Measurements from ENCODE around the gene RNF223. TPM values are rescaled to one million over a fixed set of nuclear protein-coding genes. Genes with fewer than 3 reads are reported as not detected.

Gene RNF223
- not detected for total RNA-seq
- not detected for total RNA-seq (2013)
- total RNA-seq: 0 to 0.17 (median 0) reads per million in 29 experiments

DNA sequence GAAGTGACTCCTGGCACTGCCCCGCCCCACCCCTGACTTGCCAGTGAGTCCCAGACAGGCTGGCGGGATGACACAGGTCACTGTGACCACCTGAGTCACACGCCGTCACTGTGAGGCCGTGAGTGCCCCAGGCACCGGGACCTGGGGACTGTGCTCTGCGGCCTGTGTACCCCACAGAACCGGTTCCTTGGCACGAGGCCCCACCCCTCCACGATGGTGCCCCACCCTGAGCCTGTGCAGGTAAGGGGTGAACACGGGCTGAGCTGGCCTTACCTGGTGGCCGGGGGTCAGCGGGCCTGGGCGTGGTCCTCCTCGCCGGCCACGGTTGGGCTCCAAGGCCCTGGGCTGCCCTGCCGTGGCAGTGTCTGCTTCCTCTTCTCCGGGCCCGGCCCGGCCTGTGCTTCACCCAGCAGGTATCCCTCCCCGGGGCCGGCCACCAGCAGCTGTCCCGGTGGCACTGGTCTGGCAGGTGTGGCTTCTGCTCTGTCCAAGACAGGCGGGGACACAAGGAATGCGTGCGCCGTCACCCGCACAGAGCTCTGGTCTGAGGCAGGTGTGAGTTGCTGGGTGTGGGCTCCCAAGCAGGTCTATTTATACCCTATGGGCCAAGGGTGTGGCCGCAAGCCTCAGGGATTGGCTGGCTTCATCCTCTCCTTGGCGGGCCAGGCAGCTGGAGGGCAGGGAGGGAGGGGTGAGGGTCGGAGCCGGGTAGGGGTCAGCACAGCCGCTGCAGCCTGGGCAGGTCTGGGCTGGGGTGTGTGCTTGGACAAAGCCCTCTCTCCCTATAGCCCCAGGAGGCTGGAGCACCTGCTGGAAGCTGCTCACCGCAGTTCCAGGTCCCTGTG, at the start of gene RNF223:
Gene RNF223, minus strand, starts transcription at position 564 of the 845 bp plus-strand sequence. CDS start 1,740 bp downstream, outside the sequence.
- H3K4me1 Mint-ChIP-seq: peaks cover 0 to 4% (median 0%) of the 10 kb centered on the region in 3 donors
- 80% methylated on average over 27 of the region's 35 CpGs for WGBS (ENCODE audit: insufficient coverage)
- peak within 1 kb of the TSS in 1 of 3 donors; percentile 13 for H3K4me3 Mint-ChIP-seq
- H3K9me3 ChIP-seq: no peaks in the 10 kb centered on the region
- H3K27ac ChIP-seq (ENCODE audit: low read length): no peak within 1 kb of the TSS
- ATAC-seq (replicated peaks in 1 of 4) (no peak), DNase-seq (no peak)
- no peaks in the 10 kb centered on the region for H3K36me3 Mint-ChIP-seq
- CTCF ChIA-PET: no interaction called here
- H3K4me1 ChIP-seq (ENCODE audit: control insufficient read depth in 1 of 2, extremely low read depth in 1 of 2, insufficient read depth in 2 of 2, low read length in 2 of 2): peaks cover 0 to 8% of the 10 kb centered on the region in 2 experiments
- POLR2A ChIA-PET: no interaction called here
- H3K9me3 Mint-ChIP-seq: no peaks in the 10 kb centered on the region
- no peaks in the 10 kb centered on the region for H3K36me3 ChIP-seq (ENCODE audit: control insufficient read depth in 2 of 2, extremely low read depth in 1 of 2, insufficient read depth in 1 of 2, low read length in 1 of 2)
- H3K4me3 ChIP-seq (ENCODE audit: control insufficient read depth in 1 of 2, extremely low read depth in 1 of 2, low read length in 1 of 2): no peak within 1 kb of the TSS
- peaks cover 5 to 13% of the 10 kb centered on the region in 2 donors for H3K27me3 Mint-ChIP-seq
- peaks cover 0 to 49% of the 10 kb centered on the region in 2 experiments for H3K27me3 ChIP-seq (replicated peaks in 1 of 2; ENCODE audit: control insufficient read depth in 2 of 2, extremely low read depth in 1 of 2, insufficient read depth in 2 of 2, low read length in 1 of 2)
- H3K27ac Mint-ChIP-seq: no peak within 1 kb of the TSS

DNA sequence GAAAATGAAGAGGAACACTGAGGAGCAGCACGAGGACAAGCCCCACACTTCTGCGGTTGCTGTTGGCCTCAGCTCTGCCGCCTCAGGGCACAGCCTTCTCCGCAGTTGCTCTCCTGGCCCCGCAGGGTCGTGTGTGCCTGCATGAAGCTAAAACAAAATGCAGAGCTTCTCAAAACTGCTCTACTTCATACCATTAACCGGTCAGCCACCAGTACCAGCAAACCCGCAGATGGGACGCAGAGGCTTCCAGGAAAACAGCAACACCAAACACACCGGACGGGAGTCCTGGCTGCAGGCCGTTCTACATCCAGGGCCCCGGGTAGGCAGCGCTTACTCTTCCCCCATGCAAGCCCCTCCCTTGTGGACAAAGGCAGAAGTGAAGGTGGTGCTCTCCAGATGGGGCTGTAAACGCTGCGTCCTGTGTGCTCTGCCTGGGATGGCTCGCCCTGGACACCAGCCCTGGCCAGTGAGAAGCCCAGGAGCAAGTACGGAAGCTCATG, 48.9 kb upstream of the RNF223 start:
- H3K27ac ChIP-seq (ENCODE audit: low read length): no peak overlapping the region
- H3K27ac Mint-ChIP-seq: no peak overlapping the region
- H3K27me3 Mint-ChIP-seq: peaks cover 0 to 6% of the 10 kb centered on the region in 2 donors
- H3K4me3 Mint-ChIP-seq: peak overlapping the region in 1 of 3 donors; percentile 45
- no peak for ATAC-seq (replicated peaks in 1 of 4)
- 89% methylated on average over 11 of the region's 18 CpGs for WGBS (ENCODE audit: insufficient coverage)
- no peak overlapping the region for H3K4me3 ChIP-seq (ENCODE audit: control insufficient read depth in 1 of 2, extremely low read depth in 1 of 2, low read length in 1 of 2)
- H3K36me3 Mint-ChIP-seq: no peaks in the 10 kb centered on the region
- peaks cover 0 to 8% (median 1%) of the 10 kb centered on the region in 3 donors for H3K4me1 Mint-ChIP-seq
- DNase-seq: no peak
- no peaks in the 10 kb centered on the region for H3K9me3 ChIP-seq
- CTCF ChIA-PET: interaction anchor here in 1 of 2 donors (0.7 to 3.0 kb wide), 3 partner anchors 108 to 168 kb away, joined by 4 to 17 read pairs (median 4); partner anchors contain the start of gene SDF4
- H3K4me1 ChIP-seq (ENCODE audit: control insufficient read depth in 1 of 2, extremely low read depth in 1 of 2, insufficient read depth in 2 of 2, low read length in 2 of 2): peaks cover 0 to 14% of the 10 kb centered on the region in 2 experiments
- no peaks in the 10 kb centered on the region for H3K36me3 ChIP-seq (ENCODE audit: control insufficient read depth in 2 of 2, extremely low read depth in 1 of 2, insufficient read depth in 1 of 2, low read length in 1 of 2)
- POLR2A ChIA-PET: no interaction called here
- no peaks in the 10 kb centered on the region for H3K9me3 Mint-ChIP-seq
- peaks cover 0 to 47% of the 10 kb centered on the region in 2 experiments for H3K27me3 ChIP-seq (replicated peaks in 1 of 2; ENCODE audit: control insufficient read depth in 2 of 2, extremely low read depth in 1 of 2, insufficient read depth in 2 of 2, low read length in 1 of 2)

DNA sequence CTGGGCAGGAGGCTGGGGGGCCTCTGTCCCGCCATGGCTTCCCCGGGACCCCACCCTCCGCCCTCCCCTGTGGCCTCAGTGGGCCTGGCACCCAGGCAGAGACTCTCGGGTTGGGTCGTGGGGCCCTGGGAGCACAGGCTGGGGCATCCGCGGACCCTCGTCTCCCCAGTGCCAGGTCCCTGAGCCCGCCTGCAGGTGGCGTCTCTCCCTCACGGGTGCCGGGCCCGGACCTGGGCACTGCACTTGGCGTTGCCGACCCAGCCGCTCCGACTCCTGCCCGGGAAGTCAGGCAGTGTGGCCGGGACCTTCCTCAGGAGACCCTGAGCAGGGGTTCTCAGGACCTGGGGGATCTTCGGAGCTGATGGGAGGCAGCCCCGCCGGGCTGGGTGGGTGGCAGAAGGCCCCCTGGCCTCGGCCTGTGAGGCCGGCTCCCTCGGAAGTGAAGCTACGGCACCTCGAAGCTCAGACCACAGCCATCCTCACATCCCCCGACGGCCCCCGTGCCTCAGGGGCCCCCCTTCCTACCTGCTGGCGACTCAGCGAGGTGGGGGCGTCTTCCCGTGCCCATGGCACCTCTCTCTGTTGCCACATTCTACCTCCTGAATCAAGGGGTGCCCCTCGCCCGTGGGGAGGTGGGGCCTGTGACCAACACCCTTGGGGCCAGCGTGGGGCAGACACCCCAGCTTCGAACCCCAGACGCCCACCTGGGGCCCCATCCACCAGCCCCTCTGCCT, 48.1 kb upstream of the RNF223 start:
- peak; percentile 91 to 97 (median 95) for ATAC-seq (replicated peaks in 1 of 4)
- H3K4me1 Mint-ChIP-seq: peaks cover 0 to 8% (median 1%) of the 10 kb centered on the region in 3 donors
- no peak overlapping the region for H3K27ac ChIP-seq (ENCODE audit: low read length)
- no peaks in the 10 kb centered on the region for H3K9me3 ChIP-seq
- peak; percentile 47 to 88 (median 76) for DNase-seq
- H3K4me3 ChIP-seq (ENCODE audit: control insufficient read depth in 1 of 2, extremely low read depth in 1 of 2, low read length in 1 of 2): peak overlapping the region in 1 of 2 donors; percentile 41
- peaks cover 0 to 17% of the 10 kb centered on the region in 2 experiments for H3K4me1 ChIP-seq (ENCODE audit: control insufficient read depth in 1 of 2, extremely low read depth in 1 of 2, insufficient read depth in 2 of 2, low read length in 2 of 2)
- H3K36me3 ChIP-seq (ENCODE audit: control insufficient read depth in 2 of 2, extremely low read depth in 1 of 2, insufficient read depth in 1 of 2, low read length in 1 of 2): no peaks in the 10 kb centered on the region
- ChIA-PET POLR2A (no interaction called here), CTCF (interaction anchor here (0.6 to 3.0 kb wide), 5 partner anchors 109 to 169 kb away, joined by 3 to 17 read pairs (median 4); partner anchors contain the start of gene SDF4 (in 1 of the 2))
- WGBS (ENCODE audit: insufficient coverage): 15% methylated on average over 32 of the region's 39 CpGs
- no peak overlapping the region for H3K27ac Mint-ChIP-seq
- H3K4me3 Mint-ChIP-seq: peak overlapping the region in 1 of 3 donors; percentile 45
- no peaks in the 10 kb centered on the region for H3K9me3 Mint-ChIP-seq
- H3K27me3 Mint-ChIP-seq: peaks cover 0 to 8% of the 10 kb centered on the region in 2 donors
- no peaks in the 10 kb centered on the region for H3K36me3 Mint-ChIP-seq
- peaks cover 0 to 55% of the 10 kb centered on the region in 2 experiments for H3K27me3 ChIP-seq (replicated peaks in 1 of 2; ENCODE audit: control insufficient read depth in 2 of 2, extremely low read depth in 1 of 2, insufficient read depth in 2 of 2, low read length in 1 of 2)

DNA sequence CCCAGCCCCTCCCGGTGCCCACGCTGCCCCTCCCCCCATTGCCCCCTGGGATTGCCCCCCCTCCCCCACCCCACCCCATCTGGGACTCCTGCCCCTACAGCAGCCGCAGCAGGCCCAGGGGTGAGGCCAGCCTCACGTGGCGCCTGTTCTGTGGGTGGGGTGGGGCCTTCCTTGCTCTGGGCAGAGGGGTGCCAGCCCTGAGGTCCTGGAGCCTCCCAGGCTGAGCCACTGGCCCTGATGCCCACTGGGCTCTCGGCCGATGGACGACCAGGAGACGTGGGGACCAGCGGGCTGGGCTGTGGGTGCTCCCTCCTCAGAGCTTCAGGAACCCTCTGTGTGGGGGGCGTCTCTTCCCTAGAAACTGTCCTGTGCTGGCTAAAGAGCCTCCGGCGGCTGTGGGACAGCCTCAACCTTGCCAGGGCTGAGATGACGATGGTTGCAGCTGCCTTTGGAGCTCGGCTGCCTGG, 47.5 kb upstream of the RNF223 start:
- no peak overlapping the region for H3K27ac ChIP-seq (ENCODE audit: low read length)
- H3K9me3 ChIP-seq: no peaks in the 10 kb centered on the region
- ChIA-PET POLR2A (no interaction called here), CTCF (interaction anchor here (0.6 to 3.0 kb wide), 3 partner anchors 129 to 170 kb away, joined by 3 to 17 read pairs (median 4); no protein-coding TSS in a partner anchor)
- no peaks in the 10 kb centered on the region for H3K9me3 Mint-ChIP-seq
- peaks cover 0 to 8% of the 10 kb centered on the region in 2 donors for H3K27me3 Mint-ChIP-seq
- H3K4me3 Mint-ChIP-seq: no peak overlapping the region
- ATAC-seq (replicated peaks in 1 of 4) (peak in 2 of 4 experiments; percentile 30 to 38), DNase-seq (no peak)
- H3K4me1 Mint-ChIP-seq: peaks cover 0 to 10% (median 1%) of the 10 kb centered on the region in 3 donors
- no peaks in the 10 kb centered on the region for H3K36me3 Mint-ChIP-seq
- peaks cover 0 to 23% of the 10 kb centered on the region in 2 experiments for H3K4me1 ChIP-seq (ENCODE audit: control insufficient read depth in 1 of 2, extremely low read depth in 1 of 2, insufficient read depth in 2 of 2, low read length in 2 of 2)
- 68% methylated on average over 10 of the region's 15 CpGs for WGBS (ENCODE audit: insufficient coverage)
- no peaks in the 10 kb centered on the region for H3K36me3 ChIP-seq (ENCODE audit: control insufficient read depth in 2 of 2, extremely low read depth in 1 of 2, insufficient read depth in 1 of 2, low read length in 1 of 2)
- H3K27me3 ChIP-seq (replicated peaks in 1 of 2; ENCODE audit: control insufficient read depth in 2 of 2, extremely low read depth in 1 of 2, insufficient read depth in 2 of 2, low read length in 1 of 2): peaks cover 0 to 57% of the 10 kb centered on the region in 2 experiments
- no peak overlapping the region for H3K4me3 ChIP-seq (ENCODE audit: control insufficient read depth in 1 of 2, extremely low read depth in 1 of 2, low read length in 1 of 2)
- no peak overlapping the region for H3K27ac Mint-ChIP-seq

DNA sequence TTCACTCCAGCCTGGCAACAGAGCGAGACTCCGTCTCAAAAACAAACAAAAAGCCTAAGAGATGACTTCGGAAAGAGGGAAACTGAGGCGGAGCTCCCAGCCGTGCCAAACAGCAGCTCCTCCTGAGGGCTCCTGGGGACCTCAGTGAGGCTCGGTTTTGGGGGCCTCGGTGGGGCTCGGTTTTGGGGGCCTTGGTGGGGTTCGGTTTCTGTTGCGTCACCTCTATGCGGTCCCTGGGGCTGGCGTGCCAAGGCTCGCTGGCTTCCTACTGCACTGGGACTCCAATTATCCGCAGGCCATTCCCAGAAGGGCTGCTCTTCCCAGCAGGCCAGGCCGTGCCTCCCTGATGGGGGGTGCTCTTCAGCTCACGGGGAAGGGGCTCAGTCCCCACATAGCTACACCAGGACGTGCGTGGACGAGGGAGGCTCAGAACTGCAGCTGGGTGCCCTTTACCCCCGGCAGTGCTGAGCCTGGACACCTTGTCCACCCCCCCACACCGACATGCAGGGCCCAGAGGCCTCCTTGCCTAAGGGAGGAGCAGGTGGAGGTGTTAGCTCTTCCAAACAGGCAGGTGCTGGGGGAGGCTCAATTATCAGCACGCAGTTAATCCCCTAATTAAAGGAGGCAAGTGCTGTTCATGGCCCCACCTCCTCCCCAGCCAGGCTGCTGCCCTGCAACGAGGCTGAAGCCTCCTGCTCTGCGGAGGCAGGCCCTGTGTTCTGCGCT, 46.9 kb upstream of the RNF223 start:
- ATAC-seq (replicated peaks in 1 of 4) (no peak), DNase-seq (no peak)
- ChIA-PET CTCF (interaction anchor here in 1 of 2 donors (0.6 to 3.0 kb wide), 3 partner anchors 16 to 170 kb away, joined by 3 to 17 read pairs (median 3); no protein-coding TSS in a partner anchor), POLR2A (no interaction called here)
- Mint-ChIP-seq H3K4me1 (peaks cover 0 to 10% (median 1%) of the 10 kb centered on the region in 3 donors), H3K27ac (no peak overlapping the region), H3K36me3 (no peaks in the 10 kb centered on the region), H3K9me3 (no peaks in the 10 kb centered on the region), H3K27me3 (peaks cover 0 to 8% of the 10 kb centered on the region in 2 donors), H3K4me3 (peak overlapping the region in 1 of 3 donors; percentile 9)
- no peaks in the 10 kb centered on the region for H3K36me3 ChIP-seq (ENCODE audit: control insufficient read depth in 2 of 2, extremely low read depth in 1 of 2, insufficient read depth in 1 of 2, low read length in 1 of 2)
- H3K9me3 ChIP-seq: no peaks in the 10 kb centered on the region
- WGBS (ENCODE audit: insufficient coverage): 95% methylated on average over 11 of the region's 25 CpGs
- H3K27ac ChIP-seq (ENCODE audit: low read length): no peak overlapping the region
- H3K4me3 ChIP-seq (ENCODE audit: control insufficient read depth in 1 of 2, extremely low read depth in 1 of 2, low read length in 1 of 2): no peak overlapping the region
- peaks cover 0 to 25% of the 10 kb centered on the region in 2 experiments for H3K4me1 ChIP-seq (ENCODE audit: control insufficient read depth in 1 of 2, extremely low read depth in 1 of 2, insufficient read depth in 2 of 2, low read length in 2 of 2)
- H3K27me3 ChIP-seq (replicated peaks in 1 of 2; ENCODE audit: control insufficient read depth in 2 of 2, extremely low read depth in 1 of 2, insufficient read depth in 2 of 2, low read length in 1 of 2): peaks cover 0 to 57% of the 10 kb centered on the region in 2 experiments

All from T-cell (primary cell).